ENCODE measurements around the gene HEATR5B. TPM values are rescaled to one million over a fixed set of nuclear protein-coding genes. Genes with fewer than 3 reads are reported as not detected.

HEATR5B gene
- total RNA-seq, 1 donor from 2014 or later = 22.2 TPM

- Mint-ChIP-seq H3K27ac (no peak overlapping the region), H3K9me3 (ENCODE audit: low read depth) (no peaks in the 10 kb centered on the region), H3K36me3 (ENCODE audit: insufficient read depth) (peaks cover 6% of the 10 kb centered on the region), H3K27me3 (no peaks in the 10 kb centered on the region), H3K4me3 (ENCODE audit: low read depth) (no peak overlapping the region), H3K4me1 (ENCODE audit: low read depth) (no peaks in the 10 kb centered on the region)
- DNase-seq (ENCODE audit: low spot score, unreplicated experiment) = no peak
- TF ChIP-seq CTCF (IDR thresholded peaks at IDR 0.05; ENCODE audit: unreplicated experiment) = no peak
Observed at GRCh38 chr2:37090019-37090477, 5.9 kb upstream of the HEATR5B start.

GRCh38 chr2:37085731-37086147, 1.6 kb upstream of the HEATR5B start:
- Mint-ChIP-seq H3K27ac (no peak overlapping the region), H3K27me3 (no peaks in the 10 kb centered on the region), H3K4me1 (ENCODE audit: low read depth) (peaks cover 1% of the 10 kb centered on the region), H3K9me3 (ENCODE audit: low read depth) (no peaks in the 10 kb centered on the region), H3K4me3 (ENCODE audit: low read depth) (no peak overlapping the region), H3K36me3 (ENCODE audit: insufficient read depth) (peaks cover 4% of the 10 kb centered on the region)
- no peak for TF ChIP-seq CTCF (IDR thresholded peaks at IDR 0.05; ENCODE audit: unreplicated experiment)
- no peak for DNase-seq (ENCODE audit: low spot score, unreplicated experiment)

- no peaks in the 10 kb centered on the region for H3K9me3 Mint-ChIP-seq (ENCODE audit: low read depth)
- no peak overlapping the region for H3K27ac Mint-ChIP-seq
- no peak for DNase-seq (ENCODE audit: low spot score, unreplicated experiment)
- H3K4me1 Mint-ChIP-seq (ENCODE audit: low read depth) = peaks cover 1% of the 10 kb centered on the region
- H3K4me3 Mint-ChIP-seq (ENCODE audit: low read depth) = no peak overlapping the region
- peaks cover 6% of the 10 kb centered on the region for H3K36me3 Mint-ChIP-seq (ENCODE audit: insufficient read depth)
- no peak for TF ChIP-seq CTCF (IDR thresholded peaks at IDR 0.05; ENCODE audit: unreplicated experiment)
- H3K27me3 Mint-ChIP-seq = no peaks in the 10 kb centered on the region
Observed at GRCh38 chr2:37084797-37085196, 625 bp upstream of the HEATR5B start.

GRCh38 chr2:37080689-37081088, 3.5 kb downstream of the HEATR5B start:
- peaks cover 12% of the 10 kb centered on the region for H3K36me3 Mint-ChIP-seq (ENCODE audit: insufficient read depth)
- H3K27ac Mint-ChIP-seq = no peak overlapping the region
- H3K9me3 Mint-ChIP-seq (ENCODE audit: low read depth) = no peaks in the 10 kb centered on the region
- TF ChIP-seq CTCF (IDR thresholded peaks at IDR 0.05; ENCODE audit: unreplicated experiment) = no peak
- H3K4me3 Mint-ChIP-seq (ENCODE audit: low read depth) = no peak overlapping the region
- H3K4me1 Mint-ChIP-seq (ENCODE audit: low read depth) = peaks cover 1% of the 10 kb centered on the region
- no peak for DNase-seq (ENCODE audit: low spot score, unreplicated experiment)
- H3K27me3 Mint-ChIP-seq = no peaks in the 10 kb centered on the region

GRCh38 chr2:37080266-37080665, 3.9 kb downstream of the HEATR5B start:
- Mint-ChIP-seq H3K36me3 (ENCODE audit: insufficient read depth) (peaks cover 12% of the 10 kb centered on the region), H3K27me3 (no peaks in the 10 kb centered on the region), H3K4me3 (ENCODE audit: low read depth) (no peak overlapping the region), H3K27ac (no peak overlapping the region), H3K9me3 (ENCODE audit: low read depth) (no peaks in the 10 kb centered on the region), H3K4me1 (ENCODE audit: low read depth) (peaks cover 1% of the 10 kb centered on the region)
- no peak for DNase-seq (ENCODE audit: low spot score, unreplicated experiment)
- TF ChIP-seq CTCF (IDR thresholded peaks at IDR 0.05; ENCODE audit: unreplicated experiment) = no peak
